AG04450 (cell line): ENCODE data around the gene SEMA5A. TPM values are rescaled to one million over a fixed set of nuclear protein-coding genes. Genes with fewer than 3 reads are reported as not detected.

ENCODE experiments used
- CTCF ChIA-PET: fragments of 300-600, 350-600 bp; formaldehyde crosslinking; extraction: SDS; loops from one replicate; lab custom pipeline; 2022; ENCODE audit warnings: antibody characterized with exemption, inconsistent platforms; lab: Charles Lee
- POLR2A ChIA-PET: fragments of 350-600 bp; formaldehyde crosslinking; extraction: SDS; loops from one replicate; lab custom pipeline; 2021; ENCODE audit warnings: antibody characterized with exemption, inconsistent platforms; lab: Yijun Ruan, JAX
- DNase-seq: peaks from one replicate; pipeline ENCODE4 v3.0.0-alpha.2; 2011; ENCODE audit warnings: low read depth, low spot score
- H3K27ac ChIP-seq: one replicate; pipeline ENCODE4 v1.5.1; 2012; ENCODE audit warnings: low read depth, low read length, control low read depth
- H3K27me3 ChIP-seq: one replicate; pipeline ENCODE4 v1.6.0; 2012; ENCODE audit warnings: low read length; ENCODE audit not compliant: control insufficient read depth, insufficient read depth
- H3K4me3 ChIP-seq: 2 replicates; pipeline ENCODE4 v1.5.1; 2011; ENCODE audit warnings: mild to moderate bottlenecking, low read depth, low read length, control low read depth
- H3K9me3 ChIP-seq: 2 replicates; pipeline ENCODE4 v1.5.1; 2012; ENCODE audit warnings: low read length; ENCODE audit not compliant: control insufficient read depth, insufficient read depth
- CTCF ChIP-seq: IDR thresholded peaks from 2 replicates; pipeline ENCODE4 v1.5.1; 2011; ENCODE audit warnings: low read depth, low read length, control low read depth, inconsistent platforms
- polyA plus RNA-seq: library from polyadenylated mRNA; depleted of rRNA; stranded (reverse); fragments of >200 nt; gene quantifications from 2 replicates; pipeline ENCODE4 v1.2.3, GENCODE V29; 2011

The SEMA5A gene
- polyA plus RNA-seq, 1 experiment: 31.8 TPM

GRCh38 chr5:9544056-9544455 lies 1.8 kb downstream of the SEMA5A start:
- no peak overlapping the region for H3K27ac ChIP-seq
- H3K4me3 ChIP-seq: peak overlapping the region; percentile 82
- no peaks in the 10 kb centered on the region; the same call in 1 of the 2 replicates for H3K9me3 ChIP-seq
- no peak for DNase-seq
- ChIA-PET POLR2A (no interaction called here), CTCF (interaction anchor here (0.6 to 2.7 kb wide), 71 partner anchors 10 to 1657 kb away, joined by 3 to 19 read pairs (median 4); no protein-coding TSS in a partner anchor)
- H3K27me3 ChIP-seq: no peaks in the 10 kb centered on the region
- TF ChIP-seq CTCF: no peak

- no peak for DNase-seq
- H3K27me3 ChIP-seq: no peaks in the 10 kb centered on the region
- ChIA-PET CTCF (interaction anchor here (0.6 to 2.7 kb wide), 61 partner anchors 9 to 1656 kb away, joined by 3 to 19 read pairs (median 4); no protein-coding TSS in a partner anchor), POLR2A (interaction anchor here (0.7 kb wide), 1 partner anchor 275 kb away, joined by 3 read pairs; no protein-coding TSS in a partner anchor)
- peak overlapping the region; percentile 33 for H3K27ac ChIP-seq
- peak overlapping the region; percentile 82 for H3K4me3 ChIP-seq
- no peak for TF ChIP-seq CTCF
- H3K9me3 ChIP-seq: no peaks in the 10 kb centered on the region; the same call in 1 of the 2 replicates
Observed at GRCh38 chr5:9543311-9543920, 2.5 kb downstream of the SEMA5A start.

- Histone ChIP-seq H3K4me3 (peak overlapping the region; percentile 29), H3K27ac (peak overlapping the region; percentile 66), H3K9me3 (no peaks in the 10 kb centered on the region; the same call in 1 of the 2 replicates), H3K27me3 (no peaks in the 10 kb centered on the region)
- TF ChIP-seq CTCF: no peak
- ChIA-PET POLR2A (no interaction called here), CTCF (interaction anchor here (1.6 kb wide), 1 partner anchor 385 kb away, joined by 5 read pairs; no protein-coding TSS in a partner anchor)
- no peak for DNase-seq
Observed at GRCh38 chr5:9540791-9541190, 5.1 kb downstream of the SEMA5A start.

GRCh38 chr5:9538504-9538903 lies 7.4 kb downstream of the SEMA5A start:
- no peaks in the 10 kb centered on the region for H3K9me3 ChIP-seq
- no peak overlapping the region for H3K27ac ChIP-seq
- ChIA-PET POLR2A (no interaction called here), CTCF (interaction anchor here (1.5 kb wide), 1 partner anchor 1651 kb away, joined by 3 read pairs; no protein-coding TSS in a partner anchor)
- H3K4me3 ChIP-seq: no peak overlapping the region
- H3K27me3 ChIP-seq: no peaks in the 10 kb centered on the region
- no peak for TF ChIP-seq CTCF
- DNase-seq: no peak
